GM18508 (cell line): Measurements from ENCODE around the gene FOXP1.

Experiments
- ATAC-seq: cut with Tn5 transposase; IDR thresholded peaks from one replicate; pipeline ENCODE4 v1.9.1; 2021; ENCODE audit warnings: moderate number of reproducible peaks; ENCODE audit not compliant: insufficient read depth, unreplicated experiment

The FOXP1 gene

DNA sequence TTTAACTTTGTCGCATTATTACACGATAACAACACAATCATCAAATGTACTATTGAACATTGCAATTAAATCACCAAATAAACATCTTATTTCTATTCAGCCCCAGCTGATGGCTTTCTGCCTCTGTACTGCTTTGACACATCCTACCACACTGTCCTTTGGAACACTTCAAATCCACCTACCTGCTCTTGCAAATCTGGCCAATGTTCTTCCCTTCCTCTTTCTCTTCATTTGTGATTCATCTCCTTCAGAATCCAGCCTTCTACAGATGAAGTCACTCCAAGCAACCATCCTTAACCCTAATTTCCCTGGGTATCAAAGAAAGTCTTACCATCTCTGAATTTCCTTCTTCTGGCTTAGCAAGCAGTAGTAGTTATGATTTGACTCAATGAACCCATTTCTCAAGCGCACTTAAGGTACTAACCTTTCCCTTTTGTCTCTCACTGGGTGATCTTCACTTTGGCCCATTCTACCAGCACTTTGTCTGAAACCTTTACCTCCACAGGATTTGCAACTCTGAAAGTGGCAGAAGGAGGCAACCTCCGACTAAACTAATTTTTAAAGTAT, 502.9 kb downstream of the FOXP1 start:
- ATAC-seq, result no peak

DNA sequence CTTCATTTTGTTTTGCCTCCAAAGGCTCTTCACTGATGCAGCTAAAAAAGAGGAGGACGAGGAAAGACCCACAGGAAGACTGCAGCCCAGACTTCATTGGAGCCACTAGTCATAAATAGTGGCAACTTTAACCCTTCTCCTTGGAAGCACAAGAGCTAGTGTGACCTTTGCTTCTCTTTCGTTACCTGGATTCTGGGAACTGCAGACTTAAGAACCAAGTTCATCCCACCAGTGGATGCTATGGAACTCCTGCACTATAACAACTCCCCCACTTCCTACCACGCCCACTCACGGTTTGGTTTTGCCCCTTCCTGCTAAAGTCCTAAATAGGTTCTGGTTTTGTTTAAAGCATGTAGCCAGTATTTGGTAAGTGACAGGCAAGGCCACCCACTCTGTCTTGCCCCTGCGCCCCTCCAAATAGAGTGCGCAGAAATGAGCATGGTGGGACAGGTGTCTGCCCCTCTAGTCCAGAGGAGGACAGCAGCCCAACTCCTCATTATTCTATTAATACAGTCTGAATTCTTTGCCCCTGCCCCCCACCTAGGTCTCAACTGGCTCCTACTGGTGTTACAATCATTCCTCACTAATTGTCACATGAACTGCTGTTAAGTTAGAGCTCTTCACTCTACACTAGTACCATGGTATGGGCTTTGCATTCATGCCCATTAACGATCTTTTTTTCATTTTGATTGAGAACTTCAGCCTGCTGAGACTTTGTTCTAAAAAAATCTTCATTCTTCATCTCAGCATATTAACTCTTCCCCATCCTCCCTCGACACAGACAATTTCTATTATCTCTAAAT, 504.6 kb downstream of the FOXP1 start:
- ATAC-seq, result no peak

- ATAC-seq, result no peak
Measured at GRCh38 chr3:71078199-71078598, 505.3 kb downstream of the FOXP1 start.

DNA sequence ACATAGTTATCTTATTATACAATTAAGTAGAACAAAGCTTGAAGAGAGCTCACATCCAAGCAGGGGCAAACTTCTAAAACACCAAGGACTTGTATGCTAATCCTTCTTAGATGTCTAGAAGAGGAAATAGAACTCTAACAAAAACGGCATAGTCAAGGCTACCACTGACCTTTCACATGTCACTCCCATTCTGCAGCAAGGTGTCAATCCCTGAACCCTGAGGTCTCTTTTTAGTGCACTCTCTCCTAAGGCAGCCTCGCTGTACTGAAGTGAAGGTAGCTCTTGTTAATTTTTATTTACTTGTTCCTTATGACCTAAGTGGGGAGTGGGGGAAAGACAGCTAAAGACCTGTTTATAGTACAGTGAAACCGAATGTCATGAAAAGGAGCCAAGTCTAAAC, 506.5 kb downstream of the FOXP1 start:
- ATAC-seq, result no peak

GRCh38 chr3:71076361-71077002, 507.0 kb downstream of the FOXP1 start:
- ATAC-seq, result no peak

GRCh38 chr3:71075494-71075893, 508.0 kb downstream of the FOXP1 start:
- no peak for ATAC-seq

GRCh38 chr3:71074423-71074822, 509.1 kb downstream of the FOXP1 start:
- no peak for ATAC-seq

DNA sequence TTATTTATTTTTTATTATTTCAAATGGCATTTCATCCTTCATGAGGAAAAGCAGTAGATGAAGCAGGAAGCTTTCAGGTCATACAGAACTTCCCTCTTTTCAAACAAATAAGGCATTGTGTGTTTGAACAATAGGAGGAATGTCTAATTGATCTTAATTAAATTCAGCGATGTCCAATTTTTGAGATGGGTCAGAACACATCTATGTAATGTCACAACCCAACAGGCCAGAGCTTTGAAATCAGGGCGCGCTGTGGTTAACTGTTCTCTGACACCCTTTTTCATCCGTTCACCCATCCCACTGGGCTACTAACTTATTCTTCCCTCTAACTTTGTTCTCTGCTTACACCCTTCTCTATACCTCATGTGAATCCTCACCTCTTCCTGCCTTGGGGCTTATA, 510.5 kb downstream of the FOXP1 start:
- no peak for ATAC-seq

DNA sequence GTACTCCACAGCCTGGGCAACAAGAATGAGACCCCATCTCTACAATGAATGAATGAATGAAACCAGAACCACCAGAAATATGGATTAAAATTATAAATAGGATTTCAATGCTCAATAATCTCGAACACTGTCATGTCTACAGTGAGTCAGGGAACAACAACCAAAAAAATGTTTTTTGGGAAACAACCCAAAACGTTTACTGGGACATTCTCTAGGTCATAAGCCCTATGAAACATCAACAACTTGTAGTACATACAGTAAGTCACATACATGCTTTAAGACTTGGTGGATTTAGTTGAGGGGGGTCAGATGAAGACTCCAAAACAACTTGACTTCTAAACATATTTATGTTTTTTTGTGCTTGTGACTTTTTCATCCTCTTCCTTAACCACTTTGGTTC, 511.2 kb downstream of the FOXP1 start:
- no peak for ATAC-seq

DNA sequence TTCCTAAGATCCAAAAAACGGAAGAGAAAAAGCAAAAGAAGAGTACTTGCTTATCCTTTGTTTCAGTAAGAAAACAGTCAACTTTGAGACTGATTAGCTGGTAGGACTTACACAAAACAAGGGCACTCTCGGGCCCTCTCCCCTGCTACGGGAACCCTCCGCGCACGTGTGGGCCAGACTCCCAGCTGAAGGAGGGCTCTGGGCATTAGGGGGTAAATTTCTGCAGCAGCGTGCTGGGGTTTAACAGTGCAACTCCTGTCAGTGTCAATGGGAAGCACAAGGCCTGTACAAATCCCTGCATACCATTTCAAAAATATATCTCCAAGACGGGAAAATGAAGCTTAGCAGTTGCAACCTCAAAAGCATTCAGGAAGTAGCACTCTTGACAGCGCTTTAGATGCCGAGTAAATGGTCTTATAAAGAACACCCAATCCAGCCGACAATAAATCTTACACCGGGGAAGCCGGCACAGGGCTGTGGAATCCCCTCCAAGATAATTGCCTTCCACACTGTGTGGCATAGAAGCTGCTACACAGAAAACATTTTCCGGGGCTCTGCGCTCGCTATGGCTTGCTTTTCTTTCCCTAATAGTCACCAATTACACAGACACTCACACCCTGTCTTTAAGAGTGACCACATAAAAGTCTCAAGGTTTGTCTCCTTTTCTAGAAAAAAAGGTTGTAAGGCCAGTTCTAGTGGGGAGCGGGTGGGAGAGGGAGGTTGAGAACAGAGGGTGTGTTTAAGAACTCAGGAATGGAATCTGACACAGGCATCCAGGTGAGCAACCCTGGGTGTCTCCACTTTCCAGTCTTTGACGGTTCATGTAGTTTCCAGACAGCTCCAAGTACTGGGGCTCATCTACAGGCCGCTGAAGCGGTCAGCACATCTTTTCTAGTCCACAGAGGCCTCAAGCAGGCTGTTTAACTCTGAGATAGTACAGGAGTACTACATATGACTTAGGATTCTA, 512.7 kb downstream of the FOXP1 start:
- no peak for ATAC-seq

- peak; percentile 36 for ATAC-seq
Measured at GRCh38 chr3:71069797-71070196, 513.7 kb downstream of the FOXP1 start.

GRCh38 chr3:71067977-71068654, 515.4 kb downstream of the FOXP1 start:
- no peak for ATAC-seq

DNA sequence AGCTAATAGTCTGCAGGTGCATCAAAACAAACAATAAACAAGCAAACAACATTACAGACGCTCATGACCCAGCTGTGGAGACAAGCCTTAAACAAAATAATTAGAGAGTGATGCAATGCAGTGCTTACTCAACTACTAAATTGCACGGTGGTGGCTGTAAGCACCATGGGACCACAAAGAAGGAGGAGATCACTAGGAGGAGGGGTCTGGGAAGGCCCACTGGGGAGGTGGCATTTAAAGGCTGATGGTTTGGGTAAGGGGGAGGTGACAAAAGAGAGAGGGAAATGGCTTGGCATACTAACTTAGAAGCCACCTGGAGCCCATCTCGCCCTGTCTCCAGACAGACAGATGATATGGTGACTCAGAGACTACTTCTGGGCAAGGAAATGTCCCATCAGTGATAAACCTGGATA, 516.7 kb downstream of the FOXP1 start:
- ATAC-seq, result no peak

DNA sequence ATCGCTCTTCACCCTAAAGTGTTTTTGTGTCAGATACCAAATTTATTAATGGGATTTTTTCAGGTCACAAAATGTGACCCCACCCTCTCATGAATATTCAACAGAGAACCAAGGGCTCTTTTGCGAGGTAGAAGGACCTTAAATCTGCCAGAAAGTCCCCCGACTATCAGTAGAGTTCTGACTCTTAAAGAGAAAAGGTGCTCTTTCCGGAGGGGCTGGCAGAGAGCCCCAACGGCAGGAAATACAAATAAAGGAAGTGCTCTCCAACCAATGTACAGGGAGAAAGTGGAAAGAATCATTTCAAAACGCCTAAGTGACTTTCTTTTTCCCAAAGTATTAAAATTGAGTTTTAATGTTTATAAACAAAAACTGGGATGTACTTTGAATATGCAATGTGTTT, 517.2 kb downstream of the FOXP1 start:
- ATAC-seq, result no peak

- ATAC-seq, result no peak
Measured at GRCh38 chr3:71065764-71066013, 517.8 kb downstream of the FOXP1 start.

DNA sequence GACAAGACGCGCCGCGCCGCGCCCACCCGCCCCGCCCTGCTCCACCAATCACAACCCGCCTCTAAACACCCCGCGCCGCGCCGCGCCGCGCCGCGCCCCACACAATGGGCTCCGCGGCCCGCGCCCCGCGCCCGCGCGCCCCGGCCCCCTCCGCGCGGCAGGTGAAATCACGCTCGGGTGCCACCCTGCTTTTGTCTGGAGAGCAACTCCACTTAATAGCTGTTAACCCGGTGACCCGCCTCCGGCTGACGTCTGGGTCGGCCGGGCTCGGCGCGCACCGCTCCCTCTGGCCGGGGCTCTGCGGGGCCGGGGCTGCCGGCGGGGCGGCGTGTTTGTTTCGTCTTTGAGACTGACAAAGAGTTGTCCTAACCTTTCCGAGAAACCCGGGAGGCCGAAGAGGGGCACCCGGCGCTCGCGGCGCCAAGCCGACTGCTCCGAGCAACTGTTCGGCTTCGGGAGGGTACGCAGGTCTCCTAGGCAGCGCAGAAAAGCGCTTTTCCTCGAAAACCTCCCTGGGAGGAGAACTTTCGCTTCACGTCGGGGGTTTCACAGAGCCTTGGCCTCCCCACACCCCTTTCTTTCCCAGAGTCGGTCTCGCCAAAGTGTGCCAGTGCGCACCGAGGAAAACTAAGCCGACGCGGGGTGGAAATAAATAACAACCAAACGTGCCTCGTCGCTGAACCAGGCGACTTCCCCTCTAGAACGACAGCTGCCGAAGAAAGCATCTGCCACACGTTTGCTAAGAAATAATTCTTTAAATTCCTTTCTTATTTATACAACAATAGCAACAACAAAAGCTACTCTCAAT, 518.4 kb downstream of the FOXP1 start:
- ATAC-seq, result no peak

GRCh38 chr3:71064291-71064955, 519.1 kb downstream of the FOXP1 start:
- no peak for ATAC-seq

GRCh38 chr3:71063773-71064290, 519.7 kb downstream of the FOXP1 start:
- ATAC-seq, result no peak
